ENCODE results near the gene CCL22. TPM values are rescaled to one million over a fixed set of nuclear protein-coding genes. Genes with fewer than 3 reads are reported as not detected.

Gene CCL22
- total RNA-seq, 2 experiments from 2014 or later = not detected

- ATAC-seq (ENCODE audit: poor library complexity) (no peak), DNase-seq (no peak)
- Histone ChIP-seq H3K9me3 (ENCODE audit: control insufficient read depth in 1 of 2, insufficient read depth in 1 of 2, low read length in 2 of 2) (no peaks in the 10 kb centered on the region), H3K4me1 (ENCODE audit: insufficient read depth, low read length) (no peaks in the 10 kb centered on the region), H3K27me3 (ENCODE audit: control insufficient read depth in 1 of 2, insufficient read depth in 2 of 2, low read length in 2 of 2) (peaks cover 4 to 8% of the 10 kb centered on the region in 2 experiments), H3K27ac (ENCODE audit: low read depth in 1 of 2, low read length in 2 of 2) (no peak overlapping the region), H3K36me3 (ENCODE audit: insufficient read depth, low read length) (no peaks in the 10 kb centered on the region), H3K4me3 (ENCODE audit: low read length) (no peak overlapping the region)
- Mint-ChIP-seq H3K36me3 (ENCODE audit: low read depth) (no peaks in the 10 kb centered on the region), H3K27me3 (peaks cover 6% of the 10 kb centered on the region), H3K9me3 (no peaks in the 10 kb centered on the region), H3K4me1 (ENCODE audit: low read depth) (no peaks in the 10 kb centered on the region), H3K27ac (no peak overlapping the region), H3K4me3 (no peak overlapping the region)
- no peak for TF ChIP-seq CTCF (IDR thresholded peaks at IDR 0.05)
- ChIA-PET CTCF (no interaction called here), POLR2A (no interaction called here)
- intact Hi-C loops (cut with DNase I, micrococcal nuclease) = no loop called here
Observed at GRCh38 chr16:57361404-57361803, 2.8 kb downstream of the CCL22 start.

DNA sequence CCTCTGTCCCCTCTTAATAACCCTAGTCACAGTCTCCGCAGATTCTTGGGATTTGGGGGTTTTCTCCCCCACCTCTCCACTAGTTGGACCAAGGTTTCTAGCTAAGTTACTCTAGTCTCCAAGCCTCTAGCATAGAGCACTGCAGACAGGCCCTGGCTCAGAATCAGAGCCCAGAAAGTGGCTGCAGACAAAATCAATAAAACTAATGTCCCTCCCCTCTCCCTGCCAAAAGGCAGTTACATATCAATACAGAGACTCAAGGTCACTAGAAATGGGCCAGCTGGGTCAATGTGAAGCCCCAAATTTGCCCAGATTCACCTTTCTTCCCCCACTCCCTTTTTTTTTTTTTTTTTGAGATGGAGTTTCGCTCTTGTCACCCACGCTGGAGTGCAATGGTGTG, 5.6 kb downstream of the CCL22 start:
- no peak for ATAC-seq (ENCODE audit: poor library complexity)
- intact Hi-C loops (cut with DNase I, micrococcal nuclease) = no loop called here
- Mint-ChIP-seq H3K27me3 (peaks cover 11% of the 10 kb centered on the region), H3K27ac (no peak overlapping the region), H3K4me1 (ENCODE audit: low read depth) (no peaks in the 10 kb centered on the region), H3K4me3 (no peak overlapping the region), H3K9me3 (no peaks in the 10 kb centered on the region), H3K36me3 (ENCODE audit: low read depth) (no peaks in the 10 kb centered on the region)
- H3K27ac ChIP-seq (ENCODE audit: low read depth in 1 of 2, low read length in 2 of 2) = no peak overlapping the region
- H3K9me3 ChIP-seq (ENCODE audit: control insufficient read depth in 1 of 2, insufficient read depth in 1 of 2, low read length in 2 of 2) = no peaks in the 10 kb centered on the region
- CTCF ChIA-PET = no interaction called here
- no peak for TF ChIP-seq CTCF (IDR thresholded peaks at IDR 0.05)
- no peaks in the 10 kb centered on the region for H3K4me1 ChIP-seq (ENCODE audit: insufficient read depth, low read length)
- no peaks in the 10 kb centered on the region for H3K36me3 ChIP-seq (ENCODE audit: insufficient read depth, low read length)
- no peak for DNase-seq
- peaks cover 4 to 10% of the 10 kb centered on the region in 2 experiments for H3K27me3 ChIP-seq (ENCODE audit: control insufficient read depth in 1 of 2, insufficient read depth in 2 of 2, low read length in 2 of 2)
- H3K4me3 ChIP-seq (ENCODE audit: low read length) = no peak overlapping the region
- POLR2A ChIA-PET = no interaction called here

DNA sequence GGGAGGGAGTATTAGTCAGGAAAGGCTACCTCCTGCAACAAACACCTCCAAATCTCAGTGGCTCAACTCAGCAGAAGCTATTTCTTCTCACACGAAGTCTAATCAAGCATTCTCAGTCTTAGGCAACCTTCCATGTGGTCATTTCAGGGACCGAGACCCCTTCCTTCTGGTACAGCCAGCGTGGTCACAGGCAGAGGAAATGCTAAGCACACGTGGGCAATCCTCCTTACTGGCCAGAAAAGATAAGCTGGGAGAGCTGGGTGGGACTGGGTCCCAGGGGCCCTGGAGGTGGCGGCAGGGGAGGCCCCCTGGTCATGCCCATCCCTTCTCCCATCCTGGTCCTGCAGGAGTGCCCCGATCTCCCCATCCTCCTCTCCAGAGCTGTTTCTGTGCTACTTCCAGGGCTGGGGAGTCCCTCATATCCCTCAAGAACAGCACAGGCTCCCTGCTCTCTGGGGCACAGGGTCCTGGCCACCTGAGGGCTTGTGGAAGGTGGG, 8.0 kb downstream of the CCL22 start:
- Histone ChIP-seq H3K9me3 (ENCODE audit: control insufficient read depth in 1 of 2, insufficient read depth in 1 of 2, low read length in 2 of 2) (no peaks in the 10 kb centered on the region), H3K27ac (ENCODE audit: low read depth in 1 of 2, low read length in 2 of 2) (no peak overlapping the region), H3K36me3 (ENCODE audit: insufficient read depth, low read length) (no peaks in the 10 kb centered on the region), H3K4me1 (ENCODE audit: insufficient read depth, low read length) (no peaks in the 10 kb centered on the region), H3K27me3 (ENCODE audit: control insufficient read depth in 1 of 2, insufficient read depth in 2 of 2, low read length in 2 of 2) (peaks cover 4 to 10% of the 10 kb centered on the region in 2 experiments), H3K4me3 (ENCODE audit: low read length) (no peak overlapping the region)
- H3K36me3 Mint-ChIP-seq (ENCODE audit: low read depth) = no peaks in the 10 kb centered on the region
- no peak for TF ChIP-seq CTCF (IDR thresholded peaks at IDR 0.05)
- H3K9me3 Mint-ChIP-seq = no peaks in the 10 kb centered on the region
- intact Hi-C loops (cut with DNase I, micrococcal nuclease) = no loop called here
- no peak for ATAC-seq (ENCODE audit: poor library complexity)
- no peak overlapping the region for H3K4me3 Mint-ChIP-seq
- ChIA-PET CTCF (no interaction called here), POLR2A (no interaction called here)
- no peaks in the 10 kb centered on the region for H3K4me1 Mint-ChIP-seq (ENCODE audit: low read depth)
- peaks cover 11% of the 10 kb centered on the region for H3K27me3 Mint-ChIP-seq
- no peak overlapping the region for H3K27ac Mint-ChIP-seq
- DNase-seq = no peak
